Pulmonary artery endothelial cell (primary cell): ENCODE data around the gene INTS11. TPM values are rescaled to one million over a fixed set of nuclear protein-coding genes. Genes with fewer than 3 reads are reported as not detected.

ENCODE experiments used
- DNase-seq: peaks from one replicate; pipeline ENCODE4 v3.0.0-alpha.2; 2011; ENCODE audit warnings: low read depth, low spot score
- total RNA-seq: library from RNA; depleted of rRNA; stranded (reverse); fragments of >200 nt; gene quantifications from 2 replicates; pipeline ENCODE4 v1.2.3, GENCODE V29; 2014

Gene INTS11
- total RNA-seq, 1 donor from 2014 or later: 72.4 TPM

GRCh38 chr1:1343811-1344421, 19.5 kb upstream of the INTS11 start:
- DNase-seq: no peak

- DNase-seq: no peak
Measured at GRCh38 chr1:1342584-1343115, 18.2 kb upstream of the INTS11 start.

DNA sequence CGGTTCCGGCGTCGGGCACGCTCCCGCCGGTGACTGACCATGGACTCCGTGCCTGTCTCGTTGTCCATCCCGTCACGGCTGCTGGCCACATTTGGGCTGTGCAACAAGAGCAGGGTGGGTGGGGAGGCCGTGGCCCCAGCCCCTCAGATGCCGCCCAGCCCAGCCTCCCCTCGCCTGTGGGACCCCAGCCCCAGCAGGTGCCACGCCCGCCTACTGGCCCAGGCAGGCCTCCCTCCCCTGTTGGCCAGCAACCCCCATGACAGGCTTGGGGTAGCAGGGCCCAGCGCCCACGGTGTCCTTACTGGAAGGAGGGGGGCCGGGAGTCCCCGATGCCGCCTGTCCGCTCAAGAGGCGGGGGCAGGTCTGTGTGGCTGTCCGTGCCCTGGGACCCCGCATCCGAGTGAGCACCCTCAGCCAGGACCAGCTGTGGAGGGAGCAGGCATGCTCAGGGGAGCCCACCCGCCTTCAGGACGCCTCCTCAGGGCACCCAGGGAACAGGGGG, 17.7 kb upstream of the INTS11 start:
- no peak for DNase-seq

DNA sequence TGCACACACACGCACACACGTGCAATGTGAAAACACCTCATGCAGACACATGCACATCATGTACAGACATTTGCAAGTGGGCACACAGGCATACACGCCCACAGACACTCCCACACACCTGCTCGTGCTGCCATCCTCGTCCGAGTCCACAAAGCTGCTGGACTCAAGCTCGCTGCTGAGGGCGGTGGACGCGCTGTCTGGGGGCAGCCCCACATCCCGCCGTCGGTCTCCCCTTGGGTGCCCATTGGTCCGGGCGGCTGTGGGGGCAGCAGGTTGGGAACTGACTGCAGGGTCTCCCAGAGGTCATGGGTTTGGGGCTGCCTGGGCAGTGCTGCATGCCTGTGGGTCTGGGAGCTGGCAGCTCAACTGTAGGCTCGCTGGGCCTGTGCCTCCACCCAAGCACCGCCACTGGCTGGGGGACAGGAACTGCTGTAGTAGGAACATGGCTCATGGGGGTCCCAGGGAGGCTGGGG, 17.1 kb upstream of the INTS11 start:
- DNase-seq: no peak

GRCh38 chr1:1340791-1341548, 16.5 kb upstream of the INTS11 start:
- DNase-seq: no peak

DNA sequence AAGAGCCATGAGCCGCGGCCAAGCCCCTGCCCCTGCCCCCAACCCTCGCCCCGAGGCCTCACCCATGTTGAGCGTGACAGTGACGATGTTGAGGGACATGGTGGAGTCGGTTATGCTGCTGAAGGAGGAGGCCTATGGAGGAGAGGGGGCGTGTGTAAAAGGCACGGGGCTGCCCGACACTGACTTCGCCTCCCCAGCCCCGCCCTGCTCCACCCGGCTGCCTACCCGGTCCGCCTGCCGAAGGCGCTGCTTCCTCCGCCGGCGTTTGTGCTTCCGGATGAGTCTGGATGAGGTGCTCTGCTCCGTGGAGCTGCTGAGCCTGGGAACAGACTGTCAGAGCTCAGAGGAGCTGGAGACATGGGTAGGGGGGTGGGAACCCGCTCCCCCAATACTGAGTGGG, 15.7 kb upstream of the INTS11 start:
- no peak for DNase-seq

DNA sequence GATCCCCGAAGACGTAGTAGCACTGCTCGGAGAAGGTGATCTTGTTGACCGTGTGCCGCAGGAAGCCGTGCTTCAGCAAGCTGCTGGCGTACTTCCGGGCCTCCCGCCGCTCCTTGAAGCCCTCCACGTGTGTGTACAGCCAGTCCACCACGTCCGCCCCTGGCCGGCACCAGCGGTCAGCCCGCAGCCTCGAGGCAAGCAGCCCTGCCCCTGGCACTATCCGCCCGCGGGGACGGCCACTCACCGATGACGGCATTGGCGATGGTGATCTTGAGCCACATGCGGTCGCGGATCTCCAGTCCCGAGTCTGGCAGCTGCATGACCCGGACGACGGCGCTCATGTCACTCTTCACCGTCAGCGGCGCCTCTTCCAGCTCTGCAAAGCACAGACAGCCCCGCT, 13.8 kb upstream of the INTS11 start:
- DNase-seq: no peak

DNA sequence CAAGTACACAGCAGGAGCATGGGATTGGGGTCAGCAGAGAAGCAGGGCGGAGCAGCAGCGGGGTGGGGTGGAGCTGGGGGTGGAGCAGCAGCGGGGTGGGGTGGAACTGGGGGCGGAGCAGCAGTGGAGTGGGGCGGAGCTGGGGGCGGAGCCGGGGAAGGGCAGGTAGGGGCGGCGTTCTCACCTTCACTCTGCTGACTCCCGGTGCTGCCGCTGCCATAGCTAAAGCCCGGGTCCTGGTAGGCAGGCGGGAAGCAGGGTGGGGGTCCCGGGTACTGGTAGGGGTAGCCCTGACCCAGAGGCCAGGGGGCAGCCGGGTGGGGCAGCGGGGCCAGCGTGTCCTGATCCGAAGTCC, 13.3 kb upstream of the INTS11 start:
- DNase-seq: no peak

- DNase-seq: no peak
Measured at GRCh38 chr1:1336931-1337792, 12.7 kb upstream of the INTS11 start.

DNA sequence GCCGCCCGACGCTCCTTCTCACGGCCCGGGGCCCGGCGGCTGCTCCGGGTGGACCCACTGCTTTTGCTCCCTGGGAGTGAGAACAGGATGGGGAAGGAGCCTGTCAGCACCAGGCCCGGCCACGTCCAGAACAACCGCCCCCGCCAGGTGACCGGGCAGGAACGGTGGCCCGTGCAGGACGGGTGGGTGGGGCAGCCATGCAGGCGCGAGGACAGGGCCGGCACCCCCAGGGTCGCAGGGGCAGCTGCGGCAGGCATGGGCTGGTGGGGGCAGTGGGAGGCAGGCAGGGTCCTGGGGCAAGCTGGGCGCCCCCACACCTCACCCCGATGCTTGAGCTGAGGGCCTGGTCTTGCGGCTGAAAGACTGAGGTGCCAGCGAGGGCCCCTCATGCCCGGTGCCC, 12.0 kb upstream of the INTS11 start:
- no peak for DNase-seq

GRCh38 chr1:1335792-1336248, 11.4 kb upstream of the INTS11 start:
- DNase-seq: no peak

DNA sequence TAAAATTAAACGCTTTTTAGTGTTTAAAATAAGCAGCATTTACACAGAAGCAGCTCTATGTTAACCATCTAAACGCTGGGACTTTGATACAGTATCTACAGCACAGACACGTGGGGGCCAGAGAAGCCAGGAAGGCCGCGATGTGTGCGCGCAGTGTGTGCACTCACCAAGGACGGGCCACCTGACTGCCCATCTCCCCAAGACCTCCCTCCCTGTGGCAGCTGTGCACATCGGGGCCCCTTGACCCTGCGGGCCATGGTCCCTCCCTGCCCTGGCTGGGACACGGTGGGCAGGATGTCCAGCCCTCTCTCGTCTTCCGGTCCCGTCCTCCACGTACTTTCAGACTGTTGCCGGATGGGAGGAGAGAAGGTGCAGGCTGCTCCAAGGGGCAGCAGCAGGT, 10.8 kb upstream of the INTS11 start:
- no peak for DNase-seq

DNA sequence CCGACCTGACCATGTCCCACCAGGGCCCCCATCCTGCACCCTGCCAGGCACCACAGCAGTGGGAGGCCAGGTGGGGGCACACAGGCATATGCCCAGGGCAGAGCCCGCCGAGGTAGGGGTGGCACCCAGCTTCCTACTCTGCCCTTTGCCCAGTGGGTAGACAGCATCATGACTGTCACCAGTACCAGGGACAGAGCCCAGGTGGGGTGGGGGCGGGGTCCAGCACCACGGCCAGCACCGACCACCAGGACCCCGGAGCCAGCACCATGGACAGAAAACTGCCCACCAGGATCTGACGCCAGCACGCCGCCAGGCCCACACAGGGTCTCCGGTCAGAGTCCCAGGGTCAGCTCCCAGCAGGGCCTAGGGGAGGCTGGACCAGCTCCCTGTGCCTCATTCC, 10.4 kb upstream of the INTS11 start:
- no peak for DNase-seq

- no peak for DNase-seq
Measured at GRCh38 chr1:1333551-1334241, 9.2 kb upstream of the INTS11 start.

DNA sequence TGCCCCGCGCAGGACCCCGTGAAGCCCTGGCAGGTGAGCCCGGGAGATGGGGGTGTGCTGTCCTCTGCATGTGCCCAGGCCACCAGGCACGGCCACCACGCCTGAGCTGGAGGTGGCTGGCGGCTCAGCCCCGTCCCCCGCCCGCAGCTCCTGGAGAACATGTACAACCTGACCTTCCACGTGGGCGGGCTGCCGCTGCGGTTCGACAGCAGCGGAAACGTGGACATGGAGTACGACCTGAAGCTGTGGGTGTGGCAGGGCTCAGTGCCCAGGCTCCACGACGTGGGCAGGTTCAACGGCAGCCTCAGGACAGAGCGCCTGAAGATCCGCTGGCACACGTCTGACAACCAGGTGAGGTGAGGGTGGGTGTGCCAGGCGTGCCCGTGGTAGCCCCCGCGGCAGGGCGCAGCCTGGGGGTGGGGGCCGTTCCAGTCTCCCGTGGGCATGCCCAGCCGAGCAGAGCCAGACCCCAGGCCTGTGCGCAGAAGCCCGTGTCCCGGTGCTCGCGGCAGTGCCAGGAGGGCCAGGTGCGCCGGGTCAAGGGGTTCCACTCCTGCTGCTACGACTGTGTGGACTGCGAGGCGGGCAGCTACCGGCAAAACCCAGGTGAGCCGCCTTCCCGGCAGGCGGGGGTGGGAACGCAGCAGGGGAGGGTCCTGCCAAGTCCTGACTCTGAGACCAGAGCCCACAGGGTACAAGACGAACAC, 8.5 kb upstream of the INTS11 start:
- DNase-seq: no peak

DNA sequence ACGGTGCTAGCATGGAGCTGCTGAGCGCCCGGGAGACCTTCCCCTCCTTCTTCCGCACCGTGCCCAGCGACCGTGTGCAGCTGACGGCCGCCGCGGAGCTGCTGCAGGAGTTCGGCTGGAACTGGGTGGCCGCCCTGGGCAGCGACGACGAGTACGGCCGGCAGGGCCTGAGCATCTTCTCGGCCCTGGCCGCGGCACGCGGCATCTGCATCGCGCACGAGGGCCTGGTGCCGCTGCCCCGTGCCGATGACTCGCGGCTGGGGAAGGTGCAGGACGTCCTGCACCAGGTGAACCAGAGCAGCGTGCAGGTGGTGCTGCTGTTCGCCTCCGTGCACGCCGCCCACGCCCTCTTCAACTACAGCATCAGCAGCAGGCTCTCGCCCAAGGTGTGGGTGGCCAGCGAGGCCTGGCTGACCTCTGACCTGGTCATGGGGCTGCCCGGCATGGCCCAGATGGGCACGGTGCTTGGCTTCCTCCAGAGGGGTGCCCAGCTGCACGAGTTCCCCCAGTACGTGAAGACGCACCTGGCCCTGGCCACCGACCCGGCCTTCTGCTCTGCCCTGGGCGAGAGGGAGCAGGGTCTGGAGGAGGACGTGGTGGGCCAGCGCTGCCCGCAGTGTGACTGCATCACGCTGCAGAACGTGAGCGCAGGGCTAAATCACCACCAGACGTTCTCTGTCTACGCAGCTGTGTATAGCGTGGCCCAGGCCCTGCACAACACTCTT, 7.7 kb upstream of the INTS11 start:
- DNase-seq: no peak

GRCh38 chr1:1331068-1331965, 6.9 kb upstream of the INTS11 start, which contains the start of gene TAS1R3:
TSS of gene TAS1R3 (plus strand) at chr1:1331280. CDS start at chr1:1331346, 66 bp downstream.
- no peak for DNase-seq

DNA sequence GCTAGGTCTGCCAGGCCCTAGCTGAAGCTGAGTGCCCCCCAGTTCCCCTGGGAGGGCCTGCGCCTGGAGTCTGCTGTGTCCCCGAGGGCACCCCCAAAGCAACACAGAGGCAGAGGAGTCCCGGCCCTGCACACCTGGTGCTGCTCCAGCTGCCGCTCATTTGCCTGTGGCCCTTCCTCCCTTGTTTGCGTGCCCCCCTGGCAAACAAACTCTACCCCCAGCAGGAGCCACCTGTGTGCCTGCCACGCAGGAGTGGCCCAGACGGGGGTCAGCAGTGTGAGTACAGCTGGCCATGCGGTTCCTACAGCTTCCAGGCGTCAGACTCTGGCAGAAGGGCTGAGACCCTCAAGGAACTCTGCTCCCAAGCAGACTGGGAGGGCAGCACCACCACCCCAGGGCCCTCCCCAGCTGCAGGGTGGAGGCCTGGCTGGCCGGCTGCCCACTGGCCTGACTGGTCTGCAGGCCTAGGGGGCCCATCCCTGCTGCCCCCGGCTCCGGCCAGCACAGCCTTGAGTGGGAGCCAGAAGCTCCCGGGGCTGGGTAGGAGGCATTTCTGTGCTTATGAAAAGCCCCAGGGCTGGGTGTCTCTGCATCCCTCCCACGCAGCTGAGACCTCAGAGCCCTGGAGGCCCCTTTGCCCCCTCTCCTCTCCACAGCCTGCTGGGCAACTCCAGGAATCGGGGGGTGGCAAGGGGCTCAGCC, 6.1 kb upstream of the INTS11 start:
- DNase-seq: no peak
